Cardiac fibroblast (primary cell): Measurements from ENCODE around the gene MBD3.

Experiments used
- DNase-seq, 2 donors: peaks; one replicate each; pipeline versions ENCODE4 v3.0.0 to v3.0.0-alpha.2; 2010; ENCODE audit warnings: low read depth in 2 of 2
- H3K4me3 ChIP-seq, 2 donors: replicated peaks in 1 of 2; 1 replicate in 1 of 2; 2 replicates in 1 of 2; pipeline ENCODE4 v1.5.1; 2011; ENCODE audit warnings: low read depth in 2 of 2, low read length in 2 of 2, mild to moderate bottlenecking in 2 of 2, moderate library complexity in 1 of 2
- CTCF ChIP-seq: IDR thresholded peaks from one replicate; pipeline ENCODE4 v1.5.1; 2011; ENCODE audit warnings: low read depth, mild to moderate bottlenecking, low read length, inconsistent platforms

MBD3 gene

GRCh38 chr19:1599460-1599846 is 6.8 kb upstream of the MBD3 start:
- H3K4me3 ChIP-seq = no peak overlapping the region
- TF ChIP-seq CTCF = no peak
- DNase-seq = no peak

DNA sequence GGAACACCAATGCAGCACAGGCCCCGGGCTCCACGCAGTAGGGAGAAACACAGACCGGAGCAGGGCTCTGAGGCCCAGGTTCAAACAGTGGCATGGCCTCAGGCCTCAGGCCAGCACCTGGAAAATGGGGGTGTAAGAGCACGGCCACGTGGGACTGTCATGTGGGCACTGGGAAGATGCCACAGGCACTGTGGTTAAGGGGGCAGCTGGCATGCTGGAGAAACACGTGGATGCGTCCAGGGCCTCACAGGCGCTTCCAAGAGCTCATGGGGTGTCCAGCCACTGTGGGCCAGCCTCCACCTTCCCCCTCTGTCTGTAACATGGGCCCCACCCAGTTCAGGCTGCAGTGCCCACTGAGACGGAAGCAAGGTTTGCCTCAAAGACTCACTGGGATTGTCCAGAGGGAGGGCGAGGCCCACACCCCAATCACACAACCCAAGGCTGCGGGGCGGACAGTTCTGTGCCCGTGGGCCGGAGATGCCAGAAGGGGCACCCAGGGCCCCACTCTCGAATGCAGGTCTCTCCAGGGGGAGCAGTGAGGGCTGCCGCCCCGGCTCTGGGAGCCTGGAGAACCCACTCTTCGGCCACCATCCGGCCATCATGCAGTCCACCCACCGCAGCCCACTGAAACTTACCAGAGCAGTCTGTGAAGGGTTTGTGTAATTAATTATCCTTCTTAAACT is 6.3 kb upstream of the MBD3 start:
- DNase-seq = no peak
- no peak for TF ChIP-seq CTCF
- H3K4me3 ChIP-seq = no peak overlapping the region

DNA sequence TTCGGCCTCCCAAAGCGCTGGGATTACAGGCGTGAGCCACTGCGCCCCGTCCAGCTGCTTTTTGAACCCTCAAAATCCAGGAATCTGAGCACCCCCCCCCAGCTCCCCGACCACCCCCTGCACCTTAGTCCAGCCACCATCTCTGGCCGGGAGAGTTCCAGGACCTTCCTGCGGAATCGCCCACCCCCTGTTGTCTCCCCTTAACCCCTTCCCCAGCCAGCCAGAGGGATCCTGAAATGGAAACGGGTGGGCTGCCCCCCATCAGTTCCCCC is 772 bp upstream of the MBD3 start:
- DNase-seq = no peak
- no peak for TF ChIP-seq CTCF
- H3K4me3 ChIP-seq = peak overlapping the region; percentile 66 to 69

DNA sequence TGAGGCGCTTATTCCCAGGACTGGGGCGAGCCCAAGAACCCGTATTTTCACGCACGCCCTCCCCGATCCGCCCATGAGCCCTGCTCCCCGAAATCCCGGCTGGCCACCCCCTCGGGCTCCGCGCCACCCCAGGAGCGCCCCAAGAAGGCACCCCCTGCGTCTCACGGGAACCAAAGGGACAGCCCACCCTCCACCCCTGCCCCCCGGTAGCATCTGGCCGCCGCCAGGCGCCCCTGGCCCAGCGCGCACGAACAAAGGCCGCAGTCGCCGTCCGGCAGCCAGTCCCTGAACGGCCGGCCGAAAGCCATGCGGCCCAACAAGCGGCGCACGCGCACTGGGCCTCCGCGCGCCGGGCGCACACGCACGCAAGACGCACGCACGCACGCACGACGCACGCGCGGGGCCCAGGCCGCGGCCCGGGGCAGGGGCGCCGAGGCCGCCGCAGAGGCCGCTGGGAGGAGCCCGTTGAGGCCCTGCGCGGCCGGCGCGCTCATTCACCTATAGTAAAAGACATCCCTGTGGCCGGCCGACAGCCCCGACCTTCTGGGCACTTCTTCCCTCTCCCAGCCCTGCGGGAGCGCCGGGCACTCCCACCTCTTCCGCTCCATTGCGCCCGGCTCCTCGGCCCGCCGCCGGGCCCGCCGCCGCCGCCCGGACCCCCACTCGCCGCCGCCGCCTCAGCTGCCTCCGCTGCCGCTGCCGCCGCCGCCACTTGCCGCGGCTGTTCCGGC is 476 bp downstream of the MBD3 start:
- peak overlapping the region; percentile 83 to 97 for H3K4me3 ChIP-seq
- TF ChIP-seq CTCF = no peak
- peak; percentile 87 to 94 for DNase-seq

DNA sequence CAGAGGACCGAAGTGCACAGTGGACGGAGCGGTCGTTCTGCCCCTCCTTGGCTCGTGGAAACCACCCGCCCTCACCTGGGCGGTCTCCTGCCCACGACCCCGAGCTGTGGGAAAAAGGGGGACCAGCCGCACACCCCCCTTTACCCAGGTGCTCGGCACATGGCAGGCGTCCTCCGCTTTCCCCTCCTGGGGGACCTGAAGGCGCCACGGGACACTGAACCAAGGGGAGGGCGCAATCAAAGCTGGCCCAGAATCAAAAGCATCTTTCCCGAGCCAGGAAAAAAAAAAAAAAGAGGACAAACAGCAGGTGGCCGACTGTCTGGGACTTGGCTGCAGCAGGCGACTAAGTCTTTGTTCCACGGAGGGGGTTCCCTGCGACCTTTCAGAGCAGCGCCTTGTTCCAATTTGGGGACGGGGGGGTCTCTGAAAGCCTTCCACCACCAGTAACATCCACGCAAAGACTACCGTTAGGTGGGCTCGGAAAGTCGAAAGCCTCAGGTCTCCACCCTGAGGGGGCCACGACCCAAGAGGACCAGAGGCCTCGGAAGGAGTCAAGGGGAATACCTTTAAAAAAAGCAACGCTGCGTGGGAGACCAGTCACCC is 1.1 kb downstream of the MBD3 start:
- peak overlapping the region; percentile 83 to 97 for H3K4me3 ChIP-seq
- TF ChIP-seq CTCF = no peak
- DNase-seq = peak; percentile 13

DNA sequence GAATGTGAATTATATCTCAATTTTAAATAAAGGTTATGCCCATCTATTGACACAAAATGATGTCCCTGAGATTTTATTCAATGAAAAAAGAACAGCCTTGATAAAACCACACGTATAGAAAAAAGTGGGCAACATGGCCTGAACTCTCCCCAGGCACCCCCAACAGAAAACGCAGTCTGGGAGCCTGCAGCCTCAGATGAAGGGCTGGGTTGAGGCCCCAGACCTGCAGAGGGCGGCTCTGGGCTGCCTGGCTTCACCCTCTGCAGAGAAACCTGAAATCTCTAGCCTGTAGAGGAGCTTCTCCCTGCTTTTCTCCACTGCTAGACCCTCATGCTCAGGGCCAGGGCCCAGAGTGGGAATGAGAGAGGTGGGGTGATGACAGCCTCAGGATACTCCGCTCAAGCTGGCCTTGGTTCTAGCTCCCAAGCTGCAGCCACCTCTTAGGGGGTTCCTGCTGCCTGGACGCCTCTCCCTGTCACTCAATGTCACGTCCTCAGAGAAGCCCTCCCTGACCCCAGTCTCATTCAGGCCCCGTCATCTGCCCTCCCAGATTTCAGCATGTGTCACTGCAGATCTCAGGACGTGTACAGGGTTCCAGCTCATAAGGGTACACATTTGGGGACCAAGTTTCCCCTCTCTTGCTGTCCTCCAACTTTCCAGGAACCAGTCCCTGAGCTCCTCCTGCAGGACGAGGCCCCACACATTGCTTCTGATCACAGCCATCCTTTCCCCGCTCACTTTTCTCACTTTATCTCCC is 1.8 kb downstream of the MBD3 start:
- peak overlapping the region; percentile 83 to 97 for H3K4me3 ChIP-seq
- TF ChIP-seq CTCF = peak; percentile 58
- DNase-seq = peak; percentile 25 to 37
